K562 (cell line): ENCODE data around the gene PDE4D. TPM values are rescaled to one million over a fixed set of nuclear protein-coding genes. Genes with fewer than 3 reads are reported as not detected.

Experiments
- ATAC-seq: fragments of 200-7000 bp; cut with Tn5 transposase; 3 replicates; pipeline ENCODE4 v1.9.1; 2020; ENCODE audit warnings: moderate library complexity
- BruUV-seq: library from RNA; stranded (reverse); fragments of 400-500 nt; replicated peaks from 2 replicates; lab custom pipeline; 2021; lab: Mats Ljungman, UMichigan
- CTCF ChIA-PET: fragments of 300-600 bp; formaldehyde crosslinking; extraction: SDS; loops from one replicate; lab custom pipeline; 2021; ENCODE audit warnings: low intra/inter-chr PET ratio; lab: Yijun Ruan, JAX
- POLR2A ChIA-PET: fragments of 300-600, 350-650 bp; sonication (Branson Sonifier 250); formaldehyde crosslinking; extraction: SDS; loops from one replicate; lab custom pipeline; 2021; ENCODE audit warnings: antibody characterized with exemption, inconsistent platforms; lab: Yijun Ruan, JAX
- DNase-seq, 4 experiments: peaks; one replicate each; pipeline versions ENCODE4 v3.0.0 to v3.0.0-alpha.2; 2011 to 2018; ENCODE audit warnings: low spot score in 3 of 4, mixed read lengths in 3 of 4; ENCODE audit errors: extremely low read depth in 1 of 4
- FAIRE-seq: peaks from 2 replicates; lab custom pipeline; 2011; peaks lifted over from hg19 to GRCh38; lab: Jason Lieb, UNC
- H2AFZ ChIP-seq: 2 replicates; pipeline ENCODE4 v1.6.0; 2011; ENCODE audit warnings: low read depth, low read length, control low read depth, inconsistent platforms
- H3K27ac ChIP-seq: fragments of 200-600 bp; 3 replicates; pipeline ENCODE4 v1.8.0; 2011; ENCODE audit warnings: low read depth, mild to moderate bottlenecking, control low read depth, inconsistent platforms, low read length, moderate library complexity, mixed read lengths; ENCODE audit errors: extremely low read depth
- H3K27me3 ChIP-seq, 2 experiments: fragments of 300-600 bp in 1 of 2; 2 replicates in 1 of 2; 3 replicates in 1 of 2; pipeline versions ENCODE4 v1.6.0 to v1.8.0; 2011; ENCODE audit warnings: inconsistent platforms in 2 of 2, low read length in 2 of 2, mild to moderate bottlenecking in 1 of 2, mixed read lengths in 1 of 2, moderate library complexity in 1 of 2; ENCODE audit not compliant: control insufficient read depth in 2 of 2, insufficient read depth in 2 of 2
- H3K36me3 ChIP-seq: fragments of 300-600 bp; 3 replicates; pipeline ENCODE4 v1.8.0; 2011; ENCODE audit warnings: mild to moderate bottlenecking, low read length, inconsistent platforms; ENCODE audit not compliant: control insufficient read depth, insufficient read depth
- H3K4me1 ChIP-seq, 2 experiments: fragments of 200-600 bp in 1 of 2; replicated peaks in 1 of 2; 2 replicates in 1 of 2; 3 replicates in 1 of 2; pipeline versions ENCODE4 v1.5.1 to v1.8.0; 2011; ENCODE audit warnings: inconsistent platforms in 2 of 2, low read length in 2 of 2, mild to moderate bottlenecking in 1 of 2, mixed read lengths in 1 of 2, moderate library complexity in 1 of 2; ENCODE audit not compliant: control insufficient read depth in 2 of 2, insufficient read depth in 2 of 2
- H3K4me2 ChIP-seq: 2 replicates; pipeline ENCODE4 v1.6.1; 2011; ENCODE audit warnings: low read length, control low read depth, inconsistent platforms, mixed read lengths; ENCODE audit not compliant: insufficient read depth
- H3K4me3 ChIP-seq: fragments of 200-600 bp; sonication (generic), shearing (Covaris generic); 2 replicates; pipeline ENCODE4 v1.5.1; 2016; ENCODE audit warnings: control low read depth, inconsistent platforms
- H3K79me2 ChIP-seq: fragments of 200-600 bp; 3 replicates; pipeline ENCODE4 v1.8.0; 2011; ENCODE audit warnings: low read length, inconsistent platforms; ENCODE audit not compliant: control insufficient read depth, insufficient read depth
- H3K9ac ChIP-seq, 2 experiments: 2 replicates each; pipeline versions ENCODE4 v1.6.0 to v1.6.1; 2011; ENCODE audit warnings: low read depth in 2 of 2, low read length in 2 of 2, control low read depth in 1 of 2, inconsistent platforms in 1 of 2, mild to moderate bottlenecking in 1 of 2, mixed read lengths in 1 of 2; ENCODE audit not compliant: insufficient read depth in 1 of 2
- H3K9me1 ChIP-seq: one replicate; pipeline ENCODE4 v1.6.0; 2011; ENCODE audit warnings: inconsistent platforms, mild to moderate bottlenecking, low read length, moderate library complexity; ENCODE audit not compliant: control insufficient read depth, insufficient read depth
- H3K9me3 ChIP-seq: replicated peaks from 2 replicates; pipeline ENCODE4 v1.5.1; 2011; ENCODE audit warnings: low read depth, low read length, inconsistent platforms; ENCODE audit not compliant: control insufficient read depth, insufficient read depth
- H4K20me1 ChIP-seq: replicated peaks from 2 replicates; pipeline ENCODE4 v1.6.1; 2011; ENCODE audit warnings: low read length, inconsistent platforms, mixed read lengths; ENCODE audit not compliant: control insufficient read depth, insufficient read depth
- BRF1 ChIP-seq: IDR thresholded peaks from 3 replicates; pipeline ENCODE4 v1.6.1; 2011; ENCODE audit warnings: borderline replicate concordance, mild to moderate bottlenecking; ENCODE audit not compliant: insufficient read length; ENCODE audit errors: extremely low read depth
- ESRRB ChIP-seq: fragments of 250-450 bp; sonication (Bioruptor Pico); IDR thresholded peaks from 2 replicates; pipeline ENCODE4 v1.5.0; 2020; ENCODE audit warnings: mild to moderate bottlenecking, moderate library complexity, borderline replicate concordance
- FOXJ2 ChIP-seq: fragments of 200-800 bp; sonication (Bioruptor generic); IDR thresholded peaks from 2 replicates; pipeline ENCODE4 v1.6.1; 2016; ENCODE audit warnings: missing genetic modification characterization, missing compliant biosample characterization
- GABPB2 ChIP-seq: fragments of 250-450 bp; sonication (Bioruptor Pico); conservative IDR thresholded peaks from 2 replicates; pipeline ENCODE4 v1.5.1; 2021; ENCODE audit warnings: mild to moderate bottlenecking
- NFXL1 ChIP-seq: fragments of 450-650 bp; formaldehyde crosslinking; IDR thresholded peaks from 2 replicates; pipeline ENCODE4 v1.4.0; 2021; ENCODE audit warnings: mild to moderate bottlenecking
- NR2F6 ChIP-seq: fragments of 450-650 bp; formaldehyde crosslinking; IDR thresholded peaks from 2 replicates; pipeline ENCODE4 v1.4.0; 2020; ENCODE audit warnings: mild to moderate bottlenecking
- NR3C1 ChIP-seq: sonication (generic); formaldehyde crosslinking; IDR thresholded peaks from 2 replicates; pipeline ENCODE4 v1.8.1; 2022; ENCODE audit warnings: missing genetic modification reagents
- PCBP2 ChIP-seq: fragments of 200-400 bp; formaldehyde crosslinking; IDR thresholded peaks from 2 replicates; pipeline ENCODE4 v1.6.1; 2018; ENCODE audit warnings: low read length, low read depth, mild to moderate bottlenecking, moderate library complexity; ENCODE audit not compliant: poor library complexity, severe bottlenecking
- SAP30 ChIP-seq: fragments of 200-600 bp; sonication (generic); IDR thresholded peaks from 2 replicates; pipeline ENCODE4 v1.6.1; 2012; ENCODE audit warnings: borderline replicate concordance, low read depth, mild to moderate bottlenecking, moderate library complexity, low read length, control low read depth, inconsistent platforms; ENCODE audit not compliant: insufficient read depth, poor library complexity, severe bottlenecking
- SMAD2 ChIP-seq: fragments of 150-350 bp; IDR thresholded peaks from 2 replicates; pipeline ENCODE4 v1.6.1; 2014; ENCODE audit warnings: low read depth, mild to moderate bottlenecking, low read length
- SP2 ChIP-seq: IDR thresholded peaks from 2 replicates; pipeline ENCODE4 v1.6.1; 2011; ENCODE audit warnings: mild to moderate bottlenecking, low read depth, low read length, moderate library complexity; ENCODE audit not compliant: poor library complexity, severe bottlenecking; ENCODE audit errors: extremely low read depth
- TAF15 ChIP-seq: fragments of 200-400 bp; formaldehyde crosslinking; IDR thresholded peaks from 2 replicates; pipeline ENCODE4 v1.6.1; 2017; ENCODE audit warnings: mild to moderate bottlenecking, low read depth, low read length, moderate library complexity
- TFE3 ChIP-seq: fragments of 450-650 bp; formaldehyde crosslinking; IDR thresholded peaks from 2 replicates; pipeline ENCODE4 v1.4.0; 2020; ENCODE audit warnings: mild to moderate bottlenecking, mixed read lengths
- ZNF184 ChIP-seq: sonication (generic); formaldehyde crosslinking; IDR thresholded peaks from 2 replicates; pipeline ENCODE4 v1.5.0; 2020; ENCODE audit warnings: missing genetic modification reagents
- ZNF57 ChIP-seq: fragments of 450-650 bp; formaldehyde crosslinking; IDR thresholded peaks from 2 replicates; pipeline ENCODE4 v1.4.0; 2020; ENCODE audit warnings: mild to moderate bottlenecking, moderate library complexity
- WGBS: fragments of 100-300 bp; shearing (Covaris generic); methylation state at CpG from one replicate; pipeline ENCODE4 v1.1.6; 2016; ENCODE audit warnings: low coverage, mixed read lengths; ENCODE audit not compliant: insufficient coverage; ENCODE audit errors: missing lambda C conversion rate; 5-methylcytosine and 5-hydroxymethylcytosine counted together
- in situ Hi-C: fragments of 300-500 bp; cut with MboI; formaldehyde crosslinking; loops from 4 replicates; pipeline ENCODE4 v1.15.0; 2018; ENCODE audit warnings: inconsistent platforms, mixed read lengths
- intact Hi-C: fragments of 100-400 bp; cut with micrococcal nuclease; formaldehyde crosslinking; loops from 2 replicates; pipeline ENCODE4 v1.14.2; 2022
- polyA plus RNA-seq, 8 experiments: library from polyadenylated mRNA; depleted of rRNA in 4 of 8; stranded (reverse) in 5 of 8; unstranded in 3 of 8; fragments of >200 nt; fragmentation: Nextera tagmentation in 2 of 8; fragmentation: Illumina TruSeq in 1 of 8; extraction: Ambion mirVana in 2 of 8; extraction: Trizol in 1 of 8; gene quantifications; 2 replicates each; pipeline versions ENCODE4 v1.2.1 to v1.2.3, GENCODE V29; 2011 to 2014; ENCODE audit warnings: inconsistent platforms in 1 of 8, missing spikeins in 1 of 8
- total RNA-seq, 7 experiments: library from RNA; depleted of rRNA in 6 of 7; stranded (reverse); fragments of >200 nt in 6 of 7; fragmentation: Illumina TruSeq in 2 of 7; extraction: Trizol in 2 of 7; gene quantifications; 2 replicates each; pipeline versions ENCODE4 v1.2.1 to v1.2.3, GENCODE V29; 2011 to 2021; ENCODE audit warnings: low replicate concordance in 1 of 7
- TF ChIP-seq, protein P1 (sequence below): sonication (generic); formaldehyde crosslinking; IDR thresholded peaks from 2 replicates; pipeline ENCODE4 v1.8.0; 2022; ENCODE audit warnings: mild to moderate bottlenecking, missing genetic modification reagents, borderline replicate concordance

PDE4D gene
- total and polyA plus RNA-seq, 9 of the 15 experiments (the other 6 are each of a cell fraction or from before 2014, with no cell fraction given) = 0.04 to 0.46 (median 0.13) TPM

GRCh38 chr5:59002162-59002825, 891.2 kb downstream of the PDE4D start:
- no peaks in the 10 kb centered on the region for H3K27me3 ChIP-seq
- CTCF ChIA-PET = no interaction called here
- TF ChIP-seq BRF1 (no peak), TFE3 (CRISPR knock-in tag) (no peak), ESRRB (no peak), TAF15 (no peak), ZNF184 (CRISPR knock-in tag) (no peak), PCBP2 (no peak), FOXJ2 (no peak), SP2 (no peak), NFXL1 (CRISPR knock-in tag) (no peak), NR2F6 (CRISPR knock-in tag) (no peak), GABPB2 (no peak), ZNF57 (no peak), NR3C1 (CRISPR knock-in tag) (no peak), SMAD2 (no peak), SAP30 (no peak)
- TF ChIP-seq, protein P1, sequence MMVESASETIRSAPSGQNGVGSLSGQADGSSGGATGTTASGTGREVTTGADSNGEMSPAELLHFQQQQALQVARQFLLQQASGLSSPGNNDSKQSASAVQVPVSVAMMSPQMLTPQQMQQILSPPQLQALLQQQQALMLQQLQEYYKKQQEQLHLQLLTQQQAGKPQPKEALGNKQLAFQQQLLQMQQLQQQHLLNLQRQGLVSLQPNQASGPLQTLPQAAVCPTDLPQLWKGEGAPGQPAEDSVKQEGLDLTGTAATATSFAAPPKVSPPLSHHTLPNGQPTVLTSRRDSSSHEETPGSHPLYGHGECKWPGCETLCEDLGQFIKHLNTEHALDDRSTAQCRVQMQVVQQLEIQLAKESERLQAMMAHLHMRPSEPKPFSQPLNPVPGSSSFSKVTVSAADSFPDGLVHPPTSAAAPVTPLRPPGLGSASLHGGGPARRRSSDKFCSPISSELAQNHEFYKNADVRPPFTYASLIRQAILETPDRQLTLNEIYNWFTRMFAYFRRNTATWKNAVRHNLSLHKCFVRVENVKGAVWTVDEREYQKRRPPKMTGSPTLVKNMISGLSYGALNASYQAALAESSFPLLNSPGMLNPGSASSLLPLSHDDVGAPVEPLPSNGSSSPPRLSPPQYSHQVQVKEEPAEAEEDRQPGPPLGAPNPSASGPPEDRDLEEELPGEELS (CRISPR knock-in tag) = no peak

More at GRCh38 chr5:59002162-59002825, 891.2 kb downstream of the PDE4D start:
- H3K36me3 ChIP-seq = no peaks in the 10 kb centered on the region
- H3K9me1 ChIP-seq = no peaks in the 10 kb centered on the region
- no peak overlapping the region for H3K27ac ChIP-seq
- no peak overlapping the region for H3K9ac ChIP-seq
- H4K20me1 ChIP-seq = no peaks in the 10 kb centered on the region
- in situ Hi-C loops = no loop called here
- POLR2A ChIA-PET = no interaction called here
- H3K4me2 ChIP-seq = no peak overlapping the region
- H3K4me1 ChIP-seq = no peaks in the 10 kb centered on the region
- BruUV-seq = no TSS peak
- H3K79me2 ChIP-seq = no peaks in the 10 kb centered on the region
- no peak for DNase-seq
- no peak overlapping the region for H3K4me3 ChIP-seq
- H3K9me3 ChIP-seq = no peaks in the 10 kb centered on the region
- FAIRE-seq = no peak
- no peak for ATAC-seq
- intact Hi-C loops = no loop called here
- H2AFZ ChIP-seq = no peak overlapping the region
- 14% methylated on average over 1 of the region's 1 CpG for WGBS
